Spleen (tissue), 13 donors: ENCODE measurements around the gene RASSF3. TPM values are rescaled to one million over a fixed set of nuclear protein-coding genes. Genes with fewer than 3 reads are reported as not detected.

Experiments used
- DNase-seq: peaks from one replicate; pipeline ENCODE4 v3.0.0-alpha.2; 2020
- H3K27ac ChIP-seq, 8 donors: fragments of 200-600 bp; sonication (generic) in 7 of 8; 1 replicate in 4 of 8; 2 replicates in 4 of 8; pipeline versions ENCODE4 v1.5.0 to v1.8.0; 2016 to 2021; ENCODE audit warnings: inconsistent platforms in 4 of 8, mild to moderate bottlenecking in 4 of 8, moderate library complexity in 1 of 8
- H3K27me3 ChIP-seq, 7 donors: fragments of 200-600 bp; sonication (generic) in 6 of 7; replicated peaks in 1 of 7; 1 replicate in 4 of 7; 2 replicates in 3 of 7; pipeline versions ENCODE4 v1.5.0 to v1.8.0; 2016 to 2021; ENCODE audit warnings: inconsistent platforms in 3 of 7, mild to moderate bottlenecking in 1 of 7
- H3K36me3 ChIP-seq, 6 donors: fragments of 200-600 bp; sonication (generic) in 5 of 6; 1 replicate in 4 of 6; 2 replicates in 2 of 6; pipeline versions ENCODE4 v1.5.0 to v1.8.0; 2016 to 2021; ENCODE audit warnings: inconsistent platforms in 2 of 6
- H3K4me1 ChIP-seq, 6 donors: fragments of 200-600 bp; sonication (generic) in 5 of 6; 1 replicate in 3 of 6; 2 replicates in 3 of 6; pipeline versions ENCODE4 v1.5.0 to v1.8.0; 2016 to 2021; ENCODE audit warnings: inconsistent platforms in 3 of 6
- H3K4me3 ChIP-seq, 8 donors: fragments of 200-600 bp; sonication (generic) in 7 of 8; 1 replicate in 4 of 8; 2 replicates in 4 of 8; pipeline versions ENCODE4 v1.5.0 to v1.8.0; 2016 to 2021; ENCODE audit warnings: inconsistent platforms in 4 of 8, mild to moderate bottlenecking in 4 of 8, moderate library complexity in 2 of 8
- H3K9me3 ChIP-seq, 8 donors: fragments of 200-600 bp; sonication (generic) in 7 of 8; 1 replicate in 4 of 8; 2 replicates in 4 of 8; pipeline versions ENCODE4 v1.5.0 to v1.8.0; 2016 to 2021; ENCODE audit warnings: inconsistent platforms in 4 of 8
- POLR2A ChIP-seq, 3 donors: fragments of 450-650 bp; IDR thresholded peaks; one replicate each; pipeline ENCODE4 v1.5.1; 2017; ENCODE audit warnings: antibody characterized with exemption in 3 of 3, mild to moderate bottlenecking in 1 of 3
- POLR2AphosphoS5 ChIP-seq, 3 donors: sonication (generic); formaldehyde crosslinking; IDR thresholded peaks; one replicate each; pipeline ENCODE4 v1.5.1; 2017; ENCODE audit warnings: antibody characterized with exemption in 3 of 3
- WGBS, 5 donors: extraction: QIAGEN DNeasy Blood & Tissue Kit in 3 of 5; methylation state at CpG; one replicate each; pipeline versions ENCODE4 v1.1.5 to v1.1.7; 2013 to 2018; 5-methylcytosine and 5-hydroxymethylcytosine counted together
- intact Hi-C: fragments of 100-400 bp; cut with DNase I; formaldehyde crosslinking; loops from one replicate; pipeline ENCODE4 v1.15.0; 2023; ENCODE audit warnings: low total_unique reads
- long read RNA-seq, 2 donors: transcript quantifications; one replicate each; lab custom pipeline, GENCODE V29; 2026
- polyA plus RNA-seq, 3 donors: library from polyadenylated mRNA; stranded (reverse); fragments of 200-250 nt; gene quantifications; one replicate each; pipeline ENCODE4 v1.2.1, GENCODE V29; 2013
- total RNA-seq, 7 donors: library from RNA; depleted of rRNA in 3 of 7; stranded (reverse); fragments of >200 nt in 3 of 7; fragmentation: NEBNext Ultra II Directional in 4 of 7; extraction: Animal tissue kit (Norgen Biotek cat#: 25700) in 4 of 7; gene quantifications; one replicate each; pipeline versions ENCODE4 v1.1.0 to v1.2.1, GENCODE V29; 2016 to 2021
- TF ChIP-seq, protein P1 (sequence below), 11 experiments: fragments of 200-600 bp in 7 of 11; fragments of 450-650 bp in 4 of 11; sonication (generic) in 4 of 11; IDR thresholded peaks in 8 of 11; conservative IDR thresholded peaks in 3 of 11; 1 replicate in 7 of 11; 2 replicates in 4 of 11; pipeline versions ENCODE4 v1.4.0 to v1.8.0; 2016 to 2021; ENCODE audit warnings: antibody characterized with exemption in 11 of 11, inconsistent platforms in 4 of 11, mild to moderate bottlenecking in 1 of 11
- donor health status: healthy with polysubstance abuse.
- donor health status: DM: no; HTN: no; CAD: no; lungs with moderate emphysema.
- donor health status: DM: no; HTN: no; CAD: no.
- donor health status: Bipolar disorder and iron deficiency.
- donor health status: healthy.
- donor health status: DM: no; HTN: no; CAD: no.
- donor health status: DM: yes; HTN: yes; CAD: no.

Gene RASSF3, protein sequence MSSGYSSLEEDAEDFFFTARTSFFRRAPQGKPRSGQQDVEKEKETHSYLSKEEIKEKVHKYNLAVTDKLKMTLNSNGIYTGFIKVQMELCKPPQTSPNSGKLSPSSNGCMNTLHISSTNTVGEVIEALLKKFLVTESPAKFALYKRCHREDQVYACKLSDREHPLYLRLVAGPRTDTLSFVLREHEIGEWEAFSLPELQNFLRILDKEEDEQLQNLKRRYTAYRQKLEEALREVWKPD
- 100 to 1,000 TPM in 3 of 7 donors, 10 to 100 TPM in 4; 69.1 to 120 (median 97.0) TPM for total RNA-seq
- 10 to 100 TPM; 31.0 to 51.5 (median 31.8) TPM for polyA plus RNA-seq
- long read RNA-seq, donor 1, transcript RASSF3-204 (5 exons, 3,492 nt): major isoform, 12 of 18 reads
- long read RNA-seq, donor 1, partial matches to known transcripts: 5 of 18 reads
- long read RNA-seq, donor 1, other reads (novel, unspliced or antisense): 0 of 18 reads
- long read RNA-seq, donor 2, partial matches to known transcripts: 0 of 2 reads
- long read RNA-seq, donor 2, other reads (novel, unspliced or antisense): 0 of 2 reads

DNA sequence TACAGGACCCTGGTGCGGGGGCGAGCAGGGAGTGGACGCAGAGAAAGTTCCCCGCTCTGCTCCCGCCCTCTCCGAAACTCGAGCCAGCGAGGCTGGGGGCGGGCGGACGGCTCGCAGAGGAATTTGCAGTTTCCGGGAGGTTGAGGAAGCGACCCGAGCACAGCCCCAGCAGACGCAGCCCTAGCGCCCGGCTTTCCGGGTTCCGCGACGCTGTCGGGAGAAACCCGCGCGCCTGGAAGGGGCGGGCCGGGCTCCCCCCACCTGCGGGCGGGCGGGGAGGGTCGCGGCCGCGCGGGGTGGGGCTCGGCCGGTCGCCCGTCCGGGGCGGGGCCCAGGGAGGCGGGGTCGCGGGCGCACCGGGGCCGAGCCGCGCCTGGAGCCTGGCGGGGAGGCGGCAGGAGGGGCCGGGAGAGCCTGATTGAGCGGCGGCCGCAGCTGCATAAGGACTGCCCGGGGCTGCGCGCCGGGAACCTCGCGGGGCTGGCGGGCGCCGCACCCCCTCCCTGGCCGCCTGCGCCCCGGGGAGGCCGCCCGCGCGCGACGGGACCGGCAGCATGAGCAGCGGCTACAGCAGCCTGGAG lies at the start of gene RASSF3:
RASSF3 (plus strand) TSS at position 417 of the 581 bp plus-strand sequence; CDS start at position 555, 138 bp downstream.
- intact Hi-C loops: loop anchor here (10.0 kb wide), 1 partner anchor 65 kb away; no protein-coding TSS in a partner anchor
- DNase-seq: peak; percentile 97
- H3K4me1 ChIP-seq: peaks cover 25 to 57% (median 41%) of the 10 kb centered on the region in 6 donors
- H3K4me3 ChIP-seq: peak within 1 kb of the TSS; percentile 88 to 99 (median 97)
- peak; percentile 86 to 90 (median 90) for TF ChIP-seq POLR2AphosphoS5 (IDR thresholded peaks at IDR 0.05)
- peak in 1 of 3 donors; percentile 43 for TF ChIP-seq POLR2A (IDR thresholded peaks at IDR 0.05)
- TF ChIP-seq, protein P1, sequence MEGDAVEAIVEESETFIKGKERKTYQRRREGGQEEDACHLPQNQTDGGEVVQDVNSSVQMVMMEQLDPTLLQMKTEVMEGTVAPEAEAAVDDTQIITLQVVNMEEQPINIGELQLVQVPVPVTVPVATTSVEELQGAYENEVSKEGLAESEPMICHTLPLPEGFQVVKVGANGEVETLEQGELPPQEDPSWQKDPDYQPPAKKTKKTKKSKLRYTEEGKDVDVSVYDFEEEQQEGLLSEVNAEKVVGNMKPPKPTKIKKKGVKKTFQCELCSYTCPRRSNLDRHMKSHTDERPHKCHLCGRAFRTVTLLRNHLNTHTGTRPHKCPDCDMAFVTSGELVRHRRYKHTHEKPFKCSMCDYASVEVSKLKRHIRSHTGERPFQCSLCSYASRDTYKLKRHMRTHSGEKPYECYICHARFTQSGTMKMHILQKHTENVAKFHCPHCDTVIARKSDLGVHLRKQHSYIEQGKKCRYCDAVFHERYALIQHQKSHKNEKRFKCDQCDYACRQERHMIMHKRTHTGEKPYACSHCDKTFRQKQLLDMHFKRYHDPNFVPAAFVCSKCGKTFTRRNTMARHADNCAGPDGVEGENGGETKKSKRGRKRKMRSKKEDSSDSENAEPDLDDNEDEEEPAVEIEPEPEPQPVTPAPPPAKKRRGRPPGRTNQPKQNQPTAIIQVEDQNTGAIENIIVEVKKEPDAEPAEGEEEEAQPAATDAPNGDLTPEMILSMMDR (IDR thresholded peaks at IDR 0.05 in 8 of 11, conservative IDR thresholded peaks at IDR 0.05 in 3 of 11): peak in 1 of 11 experiments; percentile 29
- H3K27me3 ChIP-seq: no peaks in the 10 kb centered on the region
- H3K36me3 ChIP-seq: peaks cover 0 to 14% (median 0%) of the 10 kb centered on the region in 6 donors
- WGBS, 5 donors: 0 to 1% (median 0%) methylated on average over 2 to 76 of the region's 76 CpGs
- H3K27ac ChIP-seq: peak within 1 kb of the TSS; percentile 93 to 99 (median 96)
- H3K9me3 ChIP-seq: no peaks in the 10 kb centered on the region

DNA sequence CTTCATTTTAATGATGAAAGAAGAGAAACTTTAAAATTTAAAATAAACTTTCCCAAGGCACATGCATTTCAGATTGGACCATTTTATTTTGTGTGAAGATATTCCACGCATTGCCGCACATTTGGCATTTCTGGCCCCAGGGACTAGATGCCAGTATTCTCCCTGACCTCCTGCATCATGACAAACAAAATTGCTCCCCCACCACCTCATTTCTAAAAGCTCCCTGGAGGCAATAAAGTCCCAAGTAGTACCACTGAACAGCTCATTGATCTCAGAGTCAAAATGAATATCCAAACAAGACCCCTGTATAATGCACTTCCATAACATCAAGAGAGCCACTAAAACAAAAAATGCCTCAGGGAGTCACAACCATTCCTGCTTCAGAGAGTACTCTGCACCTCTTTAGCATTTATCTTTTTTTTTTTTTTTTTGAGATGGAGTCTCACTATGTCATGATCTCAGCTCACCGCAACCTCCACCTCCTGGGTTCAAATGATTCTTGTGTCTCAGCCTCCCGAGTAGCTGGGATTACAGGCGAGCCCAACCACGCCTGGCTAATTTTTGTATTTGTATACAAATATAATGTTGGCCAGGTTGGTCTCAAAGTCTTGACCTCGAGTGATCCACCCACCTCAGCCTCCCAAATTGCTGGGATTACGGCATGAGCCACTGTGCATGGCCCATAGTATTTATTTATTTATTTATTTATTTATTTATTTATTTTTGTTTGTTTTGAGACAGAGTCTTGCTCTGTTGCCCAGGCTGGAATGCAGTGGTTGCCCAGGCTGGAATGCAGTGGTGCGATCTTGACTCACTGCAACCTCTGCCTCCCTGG lies 48.8 kb upstream of the RASSF3 start:
- H3K36me3 ChIP-seq: no peaks in the 10 kb centered on the region
- intact Hi-C loops: no loop called here
- H3K4me1 ChIP-seq: peaks cover 0 to 15% (median under 1%) of the 10 kb centered on the region in 6 donors
- no peak overlapping the region for H3K4me3 ChIP-seq
- H3K27me3 ChIP-seq: no peaks in the 10 kb centered on the region
- no peaks in the 10 kb centered on the region for H3K9me3 ChIP-seq
- 93 to 98% (median 94%) methylated on average over 9 of the region's 9 CpGs for WGBS, 5 donors
- DNase-seq: no peak
- no peak overlapping the region for H3K27ac ChIP-seq
- TF ChIP-seq POLR2AphosphoS5 (IDR thresholded peaks at IDR 0.05): no peak
- TF ChIP-seq POLR2A (IDR thresholded peaks at IDR 0.05): no peak
- TF ChIP-seq, protein P1 (IDR thresholded peaks at IDR 0.05 in 8 of 11, conservative IDR thresholded peaks at IDR 0.05 in 3 of 11): no peak

DNA sequence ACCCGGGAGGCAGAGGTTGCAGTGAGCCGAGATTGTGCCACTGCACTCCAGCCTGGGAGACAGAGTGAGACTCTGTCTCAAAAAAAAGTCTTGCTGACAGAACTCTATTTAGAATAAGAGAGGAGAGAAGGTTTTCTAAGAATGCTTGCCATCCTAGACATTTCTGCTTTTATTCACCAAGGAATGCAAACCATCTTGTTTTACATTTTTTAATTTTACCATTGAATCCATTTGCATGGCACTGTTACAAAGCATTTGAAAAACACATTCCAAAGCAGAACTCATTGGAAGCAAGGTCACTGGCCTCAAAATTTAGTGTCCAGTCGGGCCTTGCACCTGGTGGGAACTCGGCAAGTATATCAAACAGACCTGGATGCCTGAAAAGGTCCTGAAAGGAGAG lies 44.2 kb upstream of the RASSF3 start:
- Histone ChIP-seq H3K36me3 (no peaks in the 10 kb centered on the region), H3K4me1 (peaks cover 0 to 30% (median 20%) of the 10 kb centered on the region in 6 donors), H3K4me3 (no peak overlapping the region), H3K27ac (no peak overlapping the region), H3K27me3 (no peaks in the 10 kb centered on the region), H3K9me3 (no peaks in the 10 kb centered on the region)
- no peak for DNase-seq
- 86 to 93% (median 88%) methylated on average over 4 of the region's 4 CpGs for WGBS, 5 donors
- intact Hi-C loops: no loop called here
- TF ChIP-seq POLR2AphosphoS5 (IDR thresholded peaks at IDR 0.05) (no peak), POLR2A (IDR thresholded peaks at IDR 0.05) (no peak)
- TF ChIP-seq, protein P1 (IDR thresholded peaks at IDR 0.05 in 8 of 11, conservative IDR thresholded peaks at IDR 0.05 in 3 of 11): no peak
